Measurements from ENCODE around the gene DYNLRB1.
"Not testable (repeated sequence)": the region's sequence is repeated elsewhere in the genome, so short reads cannot be mapped to it uniquely, and the experiment has no call there.

Gene DYNLRB1

GRCh38 chr20:34511891-34512265, 4.3 kb upstream of the DYNLRB1 start:
- no peaks in the 10 kb centered on the region for H3K9me3 ChIP-seq (ENCODE audit: control insufficient read depth, low read length)
- H3K36me3 ChIP-seq (ENCODE audit: control insufficient read depth, insufficient read depth, low read length) = no peaks in the 10 kb centered on the region
- no peak for DNase-seq
- H3K27ac ChIP-seq (ENCODE audit: insufficient read depth, low read length, poor library complexity, severe bottlenecking) = no peak overlapping the region
- no peaks in the 10 kb centered on the region for H3K27me3 ChIP-seq (replicated peaks; ENCODE audit: control insufficient read depth, insufficient read depth, low read length, poor library complexity, severe bottlenecking)
- H3K4me3 ChIP-seq (ENCODE audit: insufficient read depth, low read depth, low read length, poor library complexity, severe bottlenecking) = no peak overlapping the region
- H3K4me1 ChIP-seq (ENCODE audit: control insufficient read depth, insufficient read depth, low read length, poor library complexity, severe bottlenecking) = peaks cover 9% of the 10 kb centered on the region

DNA sequence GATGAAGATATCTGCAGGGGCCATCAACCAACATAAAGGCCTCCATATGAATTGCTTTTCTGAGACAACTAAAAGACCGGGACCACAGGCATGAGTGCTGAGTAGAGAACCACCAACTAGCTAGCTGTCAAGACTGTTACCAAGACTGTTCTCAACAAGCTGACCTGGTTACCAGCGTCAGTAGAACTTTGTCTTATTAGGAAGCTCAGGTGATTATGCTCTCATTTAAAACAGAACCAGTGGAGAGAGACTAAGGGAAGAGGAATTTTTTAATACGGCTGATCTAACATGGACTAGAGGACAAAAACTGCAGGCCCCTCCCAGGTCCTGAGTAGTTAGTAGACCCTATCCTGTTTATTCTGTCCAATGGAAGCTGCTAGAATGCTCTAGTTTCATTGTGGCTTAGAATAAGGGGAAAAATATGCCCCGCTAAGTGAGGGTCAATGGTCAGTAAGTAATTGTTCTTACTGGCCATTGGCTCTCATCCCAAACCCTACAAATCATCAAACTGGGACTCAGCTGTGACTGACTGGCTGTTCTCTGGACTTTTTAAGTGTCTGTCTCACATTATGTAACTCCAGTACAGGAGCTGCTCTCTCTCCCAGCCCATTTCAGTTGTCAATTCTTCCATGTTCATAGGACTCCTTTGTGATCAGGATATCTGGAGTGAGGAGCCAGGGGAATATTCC, 3.8 kb upstream of the DYNLRB1 start:
- Histone ChIP-seq H3K4me3 (ENCODE audit: insufficient read depth, low read depth, low read length, poor library complexity, severe bottlenecking) (no peak overlapping the region), H3K4me1 (ENCODE audit: control insufficient read depth, insufficient read depth, low read length, poor library complexity, severe bottlenecking) (peaks cover 14% of the 10 kb centered on the region), H3K36me3 (ENCODE audit: control insufficient read depth, insufficient read depth, low read length) (no peaks in the 10 kb centered on the region), H3K27ac (ENCODE audit: insufficient read depth, low read length, poor library complexity, severe bottlenecking) (no peak overlapping the region), H3K9me3 (ENCODE audit: control insufficient read depth, low read length) (no peaks in the 10 kb centered on the region), H3K27me3 (replicated peaks; ENCODE audit: control insufficient read depth, insufficient read depth, low read length, poor library complexity, severe bottlenecking) (no peaks in the 10 kb centered on the region)
- no peak for DNase-seq

GRCh38 chr20:34512955-34513419, 3.2 kb upstream of the DYNLRB1 start:
- DNase-seq = no peak
- Histone ChIP-seq H3K27me3 (replicated peaks; ENCODE audit: control insufficient read depth, insufficient read depth, low read length, poor library complexity, severe bottlenecking) (no peaks in the 10 kb centered on the region), H3K27ac (ENCODE audit: insufficient read depth, low read length, poor library complexity, severe bottlenecking) (no peak overlapping the region), H3K36me3 (ENCODE audit: control insufficient read depth, insufficient read depth, low read length) (no peaks in the 10 kb centered on the region), H3K4me3 (ENCODE audit: insufficient read depth, low read depth, low read length, poor library complexity, severe bottlenecking) (no peak overlapping the region), H3K4me1 (ENCODE audit: control insufficient read depth, insufficient read depth, low read length, poor library complexity, severe bottlenecking) (peaks cover 18% of the 10 kb centered on the region), H3K9me3 (ENCODE audit: control insufficient read depth, low read length) (no peaks in the 10 kb centered on the region)

GRCh38 chr20:34514034-34514433, 2.2 kb upstream of the DYNLRB1 start:
- DNase-seq; H3K9me3 ChIP-seq (ENCODE audit: control insufficient read depth, low read length); H3K27me3 ChIP-seq (replicated peaks; ENCODE audit: control insufficient read depth, insufficient read depth, low read length, poor library complexity, severe bottlenecking); H3K4me3 ChIP-seq (ENCODE audit: insufficient read depth, low read depth, low read length, poor library complexity, severe bottlenecking); H3K36me3 ChIP-seq (ENCODE audit: control insufficient read depth, insufficient read depth, low read length); H3K27ac ChIP-seq (ENCODE audit: insufficient read depth, low read length, poor library complexity, severe bottlenecking): not testable (repeated sequence)
- peaks cover 22% of the 10 kb centered on the region for H3K4me1 ChIP-seq (ENCODE audit: control insufficient read depth, insufficient read depth, low read length, poor library complexity, severe bottlenecking)

DNA sequence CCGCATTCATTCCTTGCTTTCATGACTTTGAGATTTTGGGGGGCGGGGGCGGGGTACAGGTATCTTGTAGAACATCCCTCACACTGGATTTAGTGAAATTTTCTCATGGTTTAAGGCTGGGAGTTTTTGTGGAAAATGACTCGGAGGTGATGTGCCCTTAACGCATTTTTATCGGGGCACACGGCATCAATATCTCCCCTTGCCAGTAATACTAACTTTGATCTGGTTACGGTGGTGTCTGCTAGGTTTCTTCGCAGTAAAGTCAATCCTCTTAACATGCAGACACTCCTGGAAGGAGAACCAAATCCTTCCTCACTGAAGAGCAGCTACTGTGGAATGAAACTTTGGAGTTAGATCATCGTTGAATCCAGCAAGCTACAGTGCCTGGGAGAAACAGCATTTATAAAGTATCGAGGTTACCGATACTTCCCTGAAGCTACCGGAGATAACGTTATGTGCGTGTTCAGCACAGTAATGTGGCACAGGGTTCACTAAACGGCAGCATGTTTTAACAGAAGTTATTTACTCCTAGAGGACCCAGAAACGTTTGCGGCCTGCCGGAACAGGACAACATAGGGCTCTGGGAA, 1.2 kb upstream of the DYNLRB1 start:
- Histone ChIP-seq H3K9me3 (ENCODE audit: control insufficient read depth, low read length) (no peaks in the 10 kb centered on the region), H3K4me1 (ENCODE audit: control insufficient read depth, insufficient read depth, low read length, poor library complexity, severe bottlenecking) (peaks cover 25% of the 10 kb centered on the region), H3K4me3 (ENCODE audit: insufficient read depth, low read depth, low read length, poor library complexity, severe bottlenecking) (peak overlapping the region; percentile 96), H3K27ac (ENCODE audit: insufficient read depth, low read length, poor library complexity, severe bottlenecking) (peak overlapping the region; percentile 77), H3K27me3 (replicated peaks; ENCODE audit: control insufficient read depth, insufficient read depth, low read length, poor library complexity, severe bottlenecking) (no peaks in the 10 kb centered on the region), H3K36me3 (ENCODE audit: control insufficient read depth, insufficient read depth, low read length) (no peaks in the 10 kb centered on the region)
- DNase-seq = no peak

DNA sequence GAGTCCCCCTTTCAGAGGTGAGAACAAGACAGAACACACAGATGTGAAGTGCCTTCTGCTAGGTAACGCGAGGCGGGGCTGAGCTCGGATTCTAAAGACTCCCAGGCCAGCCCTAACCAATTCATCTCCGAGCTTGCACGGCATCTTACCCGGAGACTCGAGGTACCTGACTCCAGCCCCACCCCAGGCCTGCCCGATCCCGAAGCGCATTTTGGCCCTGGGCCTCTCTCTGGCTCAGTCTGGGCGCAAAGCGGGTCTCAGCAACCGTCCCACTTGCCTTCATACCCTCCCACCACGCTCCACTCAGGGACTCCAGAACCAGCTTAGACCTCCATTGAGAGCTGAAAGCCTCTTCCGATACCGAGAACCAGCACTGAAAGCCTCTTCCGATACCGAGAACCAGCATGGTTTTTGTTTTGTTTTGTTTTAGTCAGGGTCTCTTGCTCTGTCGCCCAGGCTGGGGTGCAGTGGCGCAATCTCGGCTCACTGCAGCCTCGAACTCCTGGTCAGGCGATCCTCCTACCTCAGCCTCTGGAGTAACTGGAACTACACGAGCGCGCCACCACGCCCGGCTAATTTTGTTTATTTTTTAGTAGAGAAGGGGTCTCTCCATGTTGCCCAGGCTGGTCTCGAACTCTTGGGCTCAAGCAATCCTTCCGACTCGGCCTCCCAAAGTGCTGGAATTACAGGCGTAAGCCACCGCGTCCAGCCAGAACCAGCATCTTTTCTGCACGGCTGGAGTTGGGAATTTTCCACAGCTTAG, 557 bp upstream of the DYNLRB1 start:
- Histone ChIP-seq H3K9me3 (ENCODE audit: control insufficient read depth, low read length) (no peaks in the 10 kb centered on the region), H3K27me3 (replicated peaks; ENCODE audit: control insufficient read depth, insufficient read depth, low read length, poor library complexity, severe bottlenecking) (no peaks in the 10 kb centered on the region), H3K27ac (ENCODE audit: insufficient read depth, low read length, poor library complexity, severe bottlenecking) (peak overlapping the region; percentile 77), H3K4me1 (ENCODE audit: control insufficient read depth, insufficient read depth, low read length, poor library complexity, severe bottlenecking) (peaks cover 25% of the 10 kb centered on the region), H3K4me3 (ENCODE audit: insufficient read depth, low read depth, low read length, poor library complexity, severe bottlenecking) (peak overlapping the region; percentile 96), H3K36me3 (ENCODE audit: control insufficient read depth, insufficient read depth, low read length) (no peaks in the 10 kb centered on the region)
- DNase-seq = peak; percentile 51 to 62 (median 58)

GRCh38 chr20:34517114-34517505, 888 bp downstream of the DYNLRB1 start:
- peaks cover 25% of the 10 kb centered on the region for H3K4me1 ChIP-seq (ENCODE audit: control insufficient read depth, insufficient read depth, low read length, poor library complexity, severe bottlenecking)
- H3K27ac ChIP-seq (ENCODE audit: insufficient read depth, low read length, poor library complexity, severe bottlenecking) = peak overlapping the region; percentile 77
- DNase-seq = no peak
- no peaks in the 10 kb centered on the region for H3K27me3 ChIP-seq (replicated peaks; ENCODE audit: control insufficient read depth, insufficient read depth, low read length, poor library complexity, severe bottlenecking)
- H3K36me3 ChIP-seq (ENCODE audit: control insufficient read depth, insufficient read depth, low read length) = no peaks in the 10 kb centered on the region
- peak overlapping the region; percentile 96 for H3K4me3 ChIP-seq (ENCODE audit: insufficient read depth, low read depth, low read length, poor library complexity, severe bottlenecking)
- no peaks in the 10 kb centered on the region for H3K9me3 ChIP-seq (ENCODE audit: control insufficient read depth, low read length)

- H3K27ac ChIP-seq (ENCODE audit: insufficient read depth, low read length, poor library complexity, severe bottlenecking); H3K4me3 ChIP-seq (ENCODE audit: insufficient read depth, low read depth, low read length, poor library complexity, severe bottlenecking); DNase-seq; H3K27me3 ChIP-seq (replicated peaks; ENCODE audit: control insufficient read depth, insufficient read depth, low read length, poor library complexity, severe bottlenecking); H3K36me3 ChIP-seq (ENCODE audit: control insufficient read depth, insufficient read depth, low read length); H3K9me3 ChIP-seq (ENCODE audit: control insufficient read depth, low read length): not testable (repeated sequence)
- peaks cover 19% of the 10 kb centered on the region for H3K4me1 ChIP-seq (ENCODE audit: control insufficient read depth, insufficient read depth, low read length, poor library complexity, severe bottlenecking)
Measured at GRCh38 chr20:34518863-34519262, 2.6 kb downstream of the DYNLRB1 start.

DNA sequence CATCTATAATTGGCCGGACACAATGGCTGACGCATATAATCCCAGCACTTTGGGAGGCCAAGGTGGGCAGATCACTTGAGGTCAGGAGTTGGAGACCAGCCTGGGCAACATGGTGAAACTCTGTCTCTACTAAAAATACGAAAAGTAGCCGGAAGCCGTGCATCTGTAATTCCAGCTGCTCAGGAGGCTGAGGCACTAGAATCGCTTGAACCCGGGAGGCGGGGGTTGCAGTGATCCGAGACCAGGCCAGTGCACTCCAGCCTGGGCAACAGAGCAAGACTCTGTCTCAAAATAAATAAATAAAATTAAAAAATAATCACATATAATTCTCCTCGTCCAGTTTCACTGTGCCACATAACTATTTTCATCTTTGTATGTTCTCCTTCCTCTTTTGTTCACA, 3.6 kb downstream of the DYNLRB1 start:
- not testable (repeated sequence) for H3K9me3 ChIP-seq (ENCODE audit: control insufficient read depth, low read length); H3K27me3 ChIP-seq (replicated peaks; ENCODE audit: control insufficient read depth, insufficient read depth, low read length, poor library complexity, severe bottlenecking); H3K4me3 ChIP-seq (ENCODE audit: insufficient read depth, low read depth, low read length, poor library complexity, severe bottlenecking); H3K36me3 ChIP-seq (ENCODE audit: control insufficient read depth, insufficient read depth, low read length); DNase-seq; H3K27ac ChIP-seq (ENCODE audit: insufficient read depth, low read length, poor library complexity, severe bottlenecking)
- H3K4me1 ChIP-seq (ENCODE audit: control insufficient read depth, insufficient read depth, low read length, poor library complexity, severe bottlenecking) = peaks cover 16% of the 10 kb centered on the region

All from effector memory CD4-positive, alpha-beta T cell (primary cell).